HG03558 (cell line): ENCODE results near the gene ZNRF3.
"Not testable (repeated sequence)": the region's sequence is repeated elsewhere in the genome, so short reads cannot be mapped to it uniquely, and the experiment has no call there.

ENCODE experiments used
- ATAC-seq: cut with Tn5 transposase; IDR thresholded peaks from one replicate; pipeline ENCODE4 v1.9.1; 2021; ENCODE audit warnings: moderate number of reproducible peaks; ENCODE audit not compliant: unreplicated experiment; ENCODE audit errors: extremely low read depth

Gene ZNRF3

GRCh38 chr22:28999919-29000556, 116.7 kb downstream of the ZNRF3 start:
- ATAC-seq, result no peak

- no peak for ATAC-seq
Measured at GRCh38 chr22:29000641-29001040, 117.3 kb downstream of the ZNRF3 start.

DNA sequence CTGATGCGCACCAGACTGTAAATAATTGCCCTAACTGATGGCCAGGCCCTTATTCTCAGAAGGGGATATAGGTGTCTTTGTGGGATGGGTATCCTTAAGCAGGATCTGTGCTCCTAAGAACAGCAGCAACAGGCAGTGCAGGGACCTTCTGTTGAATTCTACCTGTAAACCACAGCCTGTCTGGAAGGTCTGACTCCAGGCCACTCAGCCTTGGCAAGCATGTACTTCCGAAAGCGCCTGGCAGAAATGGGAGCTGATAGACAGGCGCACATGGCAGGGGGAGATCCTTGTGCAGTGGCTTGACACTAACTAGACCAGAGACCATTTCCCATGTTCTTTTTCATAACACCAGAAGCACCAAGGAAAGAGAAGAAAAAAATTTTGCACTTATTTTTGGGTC, 119.2 kb downstream of the ZNRF3 start:
- ATAC-seq, result no peak

GRCh38 chr22:29003552-29003951, 120.2 kb downstream of the ZNRF3 start:
- no peak for ATAC-seq

- ATAC-seq, result no peak
Measured at GRCh38 chr22:29003975-29004646, 120.7 kb downstream of the ZNRF3 start.

DNA sequence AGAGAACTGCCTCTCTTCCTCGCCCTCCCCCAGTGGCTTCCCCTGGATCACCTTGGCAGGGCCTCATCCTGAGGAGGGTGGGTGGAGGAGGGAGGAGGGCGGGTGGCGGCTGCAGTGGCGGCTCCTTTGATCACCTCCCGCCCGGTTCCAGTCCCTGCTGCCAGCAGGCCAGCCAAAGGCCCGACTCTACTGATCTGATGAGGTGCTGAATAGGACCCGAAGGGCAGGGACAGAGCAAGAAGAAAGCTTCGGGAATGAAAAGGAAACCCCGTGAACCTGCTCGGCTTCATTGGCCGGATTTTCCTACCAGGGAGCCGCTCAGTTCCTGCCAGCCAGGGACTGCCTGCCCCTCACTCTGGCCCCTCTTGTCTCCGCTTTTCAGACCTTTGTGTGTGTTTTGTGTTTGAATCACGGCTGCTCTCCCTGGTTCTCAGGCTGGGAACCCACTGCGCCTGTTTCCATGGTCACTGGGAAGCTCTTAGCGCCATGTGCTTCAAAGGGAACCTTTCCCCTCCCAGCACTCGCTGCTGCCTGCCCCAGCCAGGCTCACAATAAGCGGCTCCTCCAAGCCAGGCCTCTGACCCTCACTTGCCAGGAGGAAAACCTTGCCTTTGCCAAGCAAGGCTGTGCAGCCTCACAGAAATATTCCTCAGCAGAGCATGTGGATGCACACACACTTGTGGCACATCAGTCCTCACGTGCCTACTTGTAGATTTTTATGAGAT, 121.4 kb downstream of the ZNRF3 start:
- ATAC-seq, result no peak

DNA sequence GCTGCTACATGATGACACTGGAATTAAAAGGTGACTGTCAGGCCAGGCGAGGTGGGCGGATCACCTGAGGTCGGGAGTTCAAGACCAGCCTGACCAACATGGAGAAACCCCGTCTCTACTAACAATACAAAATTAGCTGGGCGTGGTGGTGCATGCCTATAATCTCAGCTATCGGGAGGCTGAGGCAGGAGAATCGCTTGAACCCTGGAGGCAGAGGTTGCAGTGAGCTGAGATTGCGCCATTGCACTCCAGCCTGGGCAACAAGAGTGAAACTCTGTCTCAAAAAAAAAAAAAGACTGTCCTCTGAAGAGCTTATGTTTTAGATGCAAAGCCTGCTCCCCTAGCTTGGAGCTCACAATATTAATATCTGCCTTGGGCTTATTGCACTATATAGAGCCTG, 122.4 kb downstream of the ZNRF3 start:
- ATAC-seq, result not testable (repeated sequence)

GRCh38 chr22:29006346-29006745, 123.0 kb downstream of the ZNRF3 start:
- ATAC-seq, result no peak

- ATAC-seq, result no peak
Measured at GRCh38 chr22:29009148-29009547, 125.8 kb downstream of the ZNRF3 start.

DNA sequence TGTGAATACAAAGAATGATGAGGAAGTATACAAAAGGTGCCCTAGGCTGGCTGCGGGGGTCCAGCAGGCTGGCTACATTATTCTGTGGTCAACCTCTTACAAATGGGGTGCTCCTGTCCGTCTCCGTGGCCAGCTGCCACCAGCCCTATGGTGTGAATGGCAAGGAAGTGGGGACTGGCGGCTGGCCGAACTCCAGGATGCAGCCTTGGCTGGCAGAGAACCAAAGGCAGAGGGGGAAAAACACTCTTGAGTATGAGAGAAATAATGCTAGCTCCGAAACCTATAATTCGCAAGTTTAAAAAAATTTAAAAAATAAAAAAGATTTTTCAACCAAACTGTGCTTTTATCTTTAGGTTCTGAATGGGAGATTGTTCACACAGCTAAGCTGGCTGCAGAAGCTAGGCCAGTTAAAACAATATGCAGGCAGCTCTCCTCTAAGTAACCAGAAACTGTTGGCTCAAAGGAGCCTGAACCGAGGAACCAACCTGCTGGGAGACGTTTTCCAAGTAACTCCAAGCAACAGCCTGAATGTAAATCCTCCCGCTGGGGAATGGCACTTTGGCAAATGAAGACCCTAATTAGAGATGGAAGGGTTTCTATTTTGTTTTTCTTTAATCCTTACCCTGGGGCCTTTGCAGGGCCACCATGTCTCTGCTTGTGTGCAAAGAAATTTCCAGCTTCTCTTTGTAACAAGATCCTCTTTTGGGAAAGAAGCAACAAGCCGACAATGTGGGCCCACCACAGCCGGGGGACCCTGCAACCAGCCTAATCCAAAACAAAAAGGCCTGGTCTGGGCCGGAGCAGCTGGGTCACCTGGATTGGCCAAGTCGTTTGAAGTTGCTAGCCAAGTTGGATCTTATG, 128.1 kb downstream of the ZNRF3 start:
- ATAC-seq, result no peak

- ATAC-seq, result no peak
Measured at GRCh38 chr22:29012101-29012433, 128.7 kb downstream of the ZNRF3 start.

GRCh38 chr22:29012952-29013351, 129.6 kb downstream of the ZNRF3 start:
- no peak for ATAC-seq

DNA sequence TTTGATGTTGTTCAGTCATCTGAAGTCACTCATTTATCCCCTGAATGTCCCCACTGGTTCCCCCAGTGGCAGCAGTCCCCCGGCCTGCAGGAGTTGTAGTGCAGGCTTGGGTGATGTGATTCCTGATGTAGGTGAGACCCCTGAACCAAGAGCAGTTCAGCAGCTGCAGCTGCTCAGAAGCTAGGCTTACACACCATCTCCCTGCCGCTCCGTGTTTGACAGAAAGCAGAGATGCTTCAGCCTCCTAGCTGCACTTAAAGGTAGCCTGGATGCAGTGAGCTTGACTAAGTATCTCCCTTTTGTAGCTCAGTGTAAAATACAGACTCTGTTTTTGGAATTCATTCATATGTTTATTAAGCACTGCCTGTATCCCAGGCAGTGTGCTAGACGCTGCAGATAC, 130.9 kb downstream of the ZNRF3 start:
- ATAC-seq, result no peak

GRCh38 chr22:29014773-29015172, 131.4 kb downstream of the ZNRF3 start:
- no peak for ATAC-seq

GRCh38 chr22:29016067-29016938, 132.9 kb downstream of the ZNRF3 start:
- no peak for ATAC-seq

DNA sequence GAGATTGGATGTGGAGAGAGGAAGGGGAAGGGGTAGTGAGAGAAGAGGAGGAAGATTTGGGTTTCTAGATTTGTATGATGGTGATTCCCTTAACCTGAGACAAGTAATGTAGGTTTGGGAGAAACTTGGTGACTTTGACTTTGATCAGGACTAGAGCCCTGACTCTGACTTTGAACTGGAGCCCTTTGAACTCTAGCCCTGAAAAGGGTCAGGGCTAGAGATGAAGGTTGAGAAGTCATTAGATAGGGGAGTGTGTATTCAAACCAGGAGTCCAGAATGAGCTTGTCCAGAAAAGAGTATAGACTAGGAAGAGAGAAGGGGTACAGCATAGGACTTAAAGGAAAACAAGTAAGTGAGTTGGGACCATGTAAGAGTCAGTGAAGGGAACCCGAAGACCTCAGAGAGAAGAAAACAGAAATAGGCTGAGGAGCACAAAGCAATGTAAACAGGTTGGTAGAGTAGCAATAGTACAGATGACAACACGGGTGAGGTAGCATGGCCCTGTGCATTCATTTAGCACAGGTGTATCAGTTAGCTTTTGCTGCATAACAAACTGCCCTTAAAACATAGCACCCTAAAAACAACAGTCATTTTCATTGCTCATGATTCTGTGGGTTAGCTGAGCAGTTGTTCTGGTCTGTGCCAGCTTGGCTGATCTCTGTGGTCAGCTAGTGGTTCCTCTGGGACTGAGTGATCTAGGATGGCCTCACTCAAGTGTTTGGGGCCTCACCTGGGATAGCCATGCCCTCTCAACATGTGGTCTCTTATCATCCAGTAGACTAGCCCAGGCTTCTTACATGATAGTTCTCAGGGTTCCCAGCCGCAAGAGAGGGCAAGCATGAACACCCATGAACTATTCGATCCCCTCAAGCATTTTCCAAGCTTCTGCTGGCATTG, 135.2 kb downstream of the ZNRF3 start:
- no peak for ATAC-seq

DNA sequence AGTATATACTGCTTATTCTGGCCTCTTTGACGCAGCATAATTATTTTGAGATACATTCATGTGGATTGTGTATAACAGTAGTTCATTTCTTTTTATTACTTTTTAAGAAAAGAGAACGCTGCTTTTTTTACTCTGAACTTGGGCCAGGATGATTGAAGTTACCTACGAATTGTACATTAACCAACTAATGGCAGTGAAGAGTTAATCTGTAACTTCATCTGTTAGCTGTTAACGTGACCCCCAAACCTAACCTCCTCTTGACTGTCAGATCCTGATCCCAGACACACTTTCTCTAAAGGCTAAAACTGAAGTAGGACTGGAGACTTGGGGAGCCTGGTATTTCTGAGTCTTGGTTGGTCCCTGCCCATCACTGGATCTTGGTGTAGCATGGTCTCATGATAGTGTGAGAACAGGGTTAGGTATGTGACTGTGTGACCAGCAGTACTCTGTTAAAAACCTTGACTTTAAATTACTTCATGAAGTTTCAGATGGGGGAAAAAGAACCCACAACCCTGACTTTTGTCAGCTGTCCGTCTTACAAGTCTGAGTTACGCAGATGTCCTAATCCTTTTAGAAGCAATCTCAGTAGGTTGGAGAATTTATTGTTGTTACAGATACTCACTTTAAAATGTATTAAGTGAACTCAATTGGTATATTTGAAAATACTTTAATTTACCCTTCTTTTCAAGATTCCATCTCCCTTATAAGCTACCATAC, 138.9 kb downstream of the ZNRF3 start:
- no peak for ATAC-seq

- no peak for ATAC-seq
Measured at GRCh38 chr22:29023172-29023796, 139.9 kb downstream of the ZNRF3 start.
